Testis (tissue), 2 donors: ENCODE measurements around the gene DNAJC17.

Experiments
- CTCF ChIP-seq, 3 experiments: fragments of 450-650 bp in 2 of 3; fragments of 200-600 bp in 1 of 3; sonication (generic) in 1 of 3; IDR thresholded peaks; one replicate each; pipeline ENCODE4 v1.5.1; 2016 to 2019; ENCODE audit warnings: antibody characterized with exemption in 3 of 3, mild to moderate bottlenecking in 2 of 3, moderate library complexity in 1 of 3
- POLR2A ChIP-seq: fragments of 450-650 bp; IDR thresholded peaks from one replicate; pipeline ENCODE4 v1.6.1; 2017; ENCODE audit warnings: antibody characterized with exemption, mild to moderate bottlenecking, moderate library complexity

GRCh38 chr15:40739854-40740253 lies 67.4 kb downstream of the DNAJC17 start:
- TF ChIP-seq CTCF (IDR thresholded peaks at IDR 0.05) (no peak), POLR2A (no peak)
